Measurements from ENCODE around the gene TMEM63B. TPM values are rescaled to one million over a fixed set of nuclear protein-coding genes. Genes with fewer than 3 reads are reported as not detected.
A peak's percentile ranks its signal among the peaks of the same experiment; 100 is the strongest.

The TMEM63B gene
- total and polyA plus RNA-seq, 9 of the 15 experiments (the other 6 are each of a cell fraction or from before 2014, with no cell fraction given), result 0.14 to 39.4 (median 14.4) TPM

DNA sequence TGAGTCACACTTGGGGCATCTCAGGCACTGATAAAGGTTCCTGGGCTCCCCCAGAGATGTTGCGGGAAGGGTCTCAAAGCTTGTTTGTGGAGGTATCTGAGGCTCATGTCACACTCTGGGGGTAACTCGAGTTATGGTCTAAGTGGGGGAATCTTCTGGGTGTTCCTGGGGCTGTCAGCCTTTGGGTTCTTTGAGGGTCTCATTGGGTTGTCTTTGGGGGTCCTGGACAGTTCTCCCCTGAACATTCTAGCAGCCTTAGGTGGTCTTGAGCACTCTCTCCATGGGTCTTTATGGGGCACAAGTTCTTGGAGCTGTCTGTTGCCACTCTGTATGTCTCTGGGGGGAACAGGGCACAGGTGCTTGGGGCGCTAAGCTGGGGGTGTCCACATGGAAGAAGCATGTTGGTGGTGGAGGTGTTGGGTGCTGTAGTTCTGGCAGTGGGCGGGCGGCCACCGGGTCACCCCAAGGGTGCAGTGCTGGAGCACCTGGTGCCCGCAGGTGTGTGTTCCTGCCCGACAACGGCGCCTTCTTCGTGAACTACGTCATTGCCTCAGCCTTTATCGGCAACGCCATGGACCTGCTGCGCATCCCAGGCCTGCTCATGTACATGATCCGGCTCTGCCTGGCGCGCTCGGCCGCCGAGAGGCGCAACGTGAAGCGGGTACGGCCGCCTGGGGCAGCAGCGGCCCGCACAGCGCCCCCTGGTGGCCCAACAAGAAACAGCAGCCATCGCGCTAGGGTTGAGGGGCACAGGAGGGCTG lies 24.2 kb downstream of the TMEM63B start (continued):
- TF ChIP-seq, protein P1, sequence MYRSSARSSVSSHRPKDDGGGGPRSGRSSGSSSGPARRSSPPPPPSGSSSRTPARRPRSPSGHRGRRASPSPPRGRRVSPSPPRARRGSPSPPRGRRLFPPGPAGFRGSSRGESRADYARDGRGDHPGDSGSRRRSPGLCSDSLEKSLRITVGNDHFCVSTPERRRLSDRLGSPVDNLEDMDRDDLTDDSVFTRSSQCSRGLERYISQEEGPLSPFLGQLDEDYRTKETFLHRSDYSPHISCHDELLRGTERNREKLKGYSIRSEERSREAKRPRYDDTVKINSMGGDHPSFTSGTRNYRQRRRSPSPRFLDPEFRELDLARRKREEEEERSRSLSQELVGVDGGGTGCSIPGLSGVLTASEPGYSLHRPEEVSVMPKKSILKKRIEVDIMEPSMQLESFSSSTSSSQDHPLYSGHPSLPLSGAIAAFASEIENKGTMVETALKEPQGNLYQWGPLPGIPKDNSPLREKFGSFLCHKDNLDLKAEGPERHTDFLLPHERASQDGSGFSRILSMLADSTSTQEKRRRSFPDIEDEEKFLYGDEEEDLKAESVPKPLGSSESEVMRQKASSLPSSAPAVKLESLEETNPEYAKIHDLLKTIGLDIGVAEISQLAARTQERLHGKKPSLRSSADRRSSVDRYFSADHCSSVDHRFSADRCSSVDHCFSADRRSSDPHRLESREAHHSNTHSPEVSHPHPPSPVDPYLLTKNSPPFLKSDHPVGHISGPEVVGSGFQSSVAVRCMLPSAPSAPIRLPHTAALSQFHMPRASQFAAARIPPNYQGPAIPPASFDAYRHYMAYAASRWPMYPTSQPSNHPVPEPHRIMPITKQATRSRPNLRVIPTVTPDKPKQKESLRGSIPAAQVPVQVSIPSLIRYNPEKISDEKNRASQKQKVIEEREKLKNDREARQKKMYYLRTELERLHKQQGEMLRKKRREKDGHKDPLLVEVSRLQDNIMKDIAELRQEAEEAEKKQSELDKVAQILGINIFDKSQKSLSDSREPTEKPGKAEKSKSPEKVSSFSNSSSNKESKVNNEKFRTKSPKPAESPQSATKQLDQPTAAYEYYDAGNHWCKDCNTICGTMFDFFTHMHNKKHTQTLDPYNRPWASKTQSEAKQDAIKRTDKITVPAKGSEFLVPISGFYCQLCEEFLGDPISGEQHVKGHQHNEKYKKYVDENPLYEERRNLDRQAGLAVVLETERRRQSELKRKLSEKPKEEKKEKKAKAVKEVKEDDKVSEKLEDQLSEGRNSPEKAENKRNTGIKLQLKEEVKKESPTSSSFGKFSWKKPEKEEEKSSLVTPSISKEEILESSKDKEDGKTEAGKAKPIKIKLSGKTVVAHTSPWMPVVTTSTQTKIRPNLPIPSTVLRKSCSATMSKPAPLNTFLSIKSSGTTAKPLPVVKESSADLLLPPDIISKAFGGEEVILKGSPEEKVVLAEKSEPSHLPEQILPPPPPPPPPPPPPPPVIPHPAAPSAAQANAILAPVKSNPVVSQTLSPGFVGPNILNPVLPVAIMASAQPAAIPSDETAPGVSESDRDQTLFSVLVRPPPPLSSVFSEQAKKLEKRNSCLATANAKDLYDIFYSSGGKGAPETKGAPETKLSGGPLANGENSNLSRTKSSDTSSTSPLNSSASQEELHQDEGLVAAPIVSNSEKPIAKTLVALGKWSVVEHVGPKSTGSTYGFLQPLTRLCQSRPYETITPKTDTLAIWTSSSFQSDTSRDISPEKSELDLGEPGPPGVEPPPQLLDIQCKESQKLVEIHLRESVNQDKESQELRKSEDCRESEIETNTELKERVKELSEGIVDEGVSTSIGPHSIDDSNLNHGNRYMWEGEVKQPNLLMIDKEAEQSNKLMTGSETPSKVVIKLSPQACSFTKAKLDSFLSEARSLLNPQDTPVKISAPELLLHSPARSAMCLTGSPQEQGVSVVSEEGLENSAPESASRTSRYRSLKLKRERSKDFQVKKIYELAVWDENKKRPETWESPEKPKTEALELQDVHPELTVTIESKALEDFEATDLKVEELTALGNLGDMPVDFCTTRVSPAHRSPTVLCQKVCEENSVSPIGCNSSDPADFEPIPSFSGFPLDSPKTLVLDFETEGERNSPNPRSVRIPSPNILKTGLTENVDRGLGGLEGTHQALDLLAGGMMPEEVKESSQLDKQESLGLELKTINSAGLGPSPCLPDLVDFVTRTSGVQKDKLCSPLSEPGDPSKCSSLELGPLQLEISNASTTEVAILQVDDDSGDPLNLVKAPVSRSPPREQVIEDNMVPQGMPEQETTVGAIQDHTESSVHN (IDR thresholded peaks at IDR 0.05; ENCODE audit: borderline replicate concordance in 1 of 2, low read depth in 1 of 2), result no peak
- TF ChIP-seq, protein P2, sequence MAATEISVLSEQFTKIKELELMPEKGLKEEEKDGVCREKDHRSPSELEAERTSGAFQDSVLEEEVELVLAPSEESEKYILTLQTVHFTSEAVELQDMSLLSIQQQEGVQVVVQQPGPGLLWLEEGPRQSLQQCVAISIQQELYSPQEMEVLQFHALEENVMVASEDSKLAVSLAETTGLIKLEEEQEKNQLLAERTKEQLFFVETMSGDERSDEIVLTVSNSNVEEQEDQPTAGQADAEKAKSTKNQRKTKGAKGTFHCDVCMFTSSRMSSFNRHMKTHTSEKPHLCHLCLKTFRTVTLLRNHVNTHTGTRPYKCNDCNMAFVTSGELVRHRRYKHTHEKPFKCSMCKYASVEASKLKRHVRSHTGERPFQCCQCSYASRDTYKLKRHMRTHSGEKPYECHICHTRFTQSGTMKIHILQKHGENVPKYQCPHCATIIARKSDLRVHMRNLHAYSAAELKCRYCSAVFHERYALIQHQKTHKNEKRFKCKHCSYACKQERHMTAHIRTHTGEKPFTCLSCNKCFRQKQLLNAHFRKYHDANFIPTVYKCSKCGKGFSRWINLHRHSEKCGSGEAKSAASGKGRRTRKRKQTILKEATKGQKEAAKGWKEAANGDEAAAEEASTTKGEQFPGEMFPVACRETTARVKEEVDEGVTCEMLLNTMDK (IDR thresholded peaks at IDR 0.05; ENCODE audit: borderline replicate concordance, insufficient read depth, low read depth, low read length, poor library complexity, severe bottlenecking), result peak; percentile 99
- peak; percentile 20; the same call in 1 of the 2 replicates for TF ChIP-seq TEAD4 (IDR thresholded peaks at IDR 0.05; ENCODE audit: low read length)
- no peak for TF ChIP-seq TEAD4 (CRISPR knock-in tag; IDR thresholded peaks at IDR 0.05; ENCODE audit: borderline replicate concordance)
- peak; percentile 88 for TF ChIP-seq HNRNPL (IDR thresholded peaks at IDR 0.05; ENCODE audit: low read depth, low read length)
- no peak for TF ChIP-seq CBX2 (IDR thresholded peaks at IDR 0.05; ENCODE audit: insufficient read depth, low read length, poor library complexity, severe bottlenecking)
- TF ChIP-seq, protein P3, sequence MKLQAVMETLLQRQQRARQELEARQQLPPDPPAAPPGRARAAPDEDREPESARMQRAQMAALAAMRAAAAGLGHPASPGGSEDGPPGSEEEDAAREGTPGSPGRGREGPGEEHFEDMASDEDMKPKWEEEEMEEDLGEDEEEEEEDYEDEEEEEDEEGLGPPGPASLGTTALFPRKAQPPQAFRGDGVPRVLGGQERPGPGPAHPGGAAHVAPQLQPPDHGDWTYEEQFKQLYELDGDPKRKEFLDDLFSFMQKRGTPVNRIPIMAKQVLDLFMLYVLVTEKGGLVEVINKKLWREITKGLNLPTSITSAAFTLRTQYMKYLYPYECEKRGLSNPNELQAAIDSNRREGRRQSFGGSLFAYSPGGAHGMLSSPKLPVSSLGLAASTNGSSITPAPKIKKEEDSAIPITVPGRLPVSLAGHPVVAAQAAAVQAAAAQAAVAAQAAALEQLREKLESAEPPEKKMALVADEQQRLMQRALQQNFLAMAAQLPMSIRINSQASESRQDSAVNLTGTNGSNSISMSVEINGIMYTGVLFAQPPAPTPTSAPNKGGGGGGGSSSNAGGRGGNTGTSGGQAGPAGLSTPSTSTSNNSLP (IDR thresholded peaks at IDR 0.05; ENCODE audit: borderline replicate concordance, low read depth, low read length), result peak; percentile 31; the same call in 1 of the 2 replicates
- TF ChIP-seq, protein P4, sequence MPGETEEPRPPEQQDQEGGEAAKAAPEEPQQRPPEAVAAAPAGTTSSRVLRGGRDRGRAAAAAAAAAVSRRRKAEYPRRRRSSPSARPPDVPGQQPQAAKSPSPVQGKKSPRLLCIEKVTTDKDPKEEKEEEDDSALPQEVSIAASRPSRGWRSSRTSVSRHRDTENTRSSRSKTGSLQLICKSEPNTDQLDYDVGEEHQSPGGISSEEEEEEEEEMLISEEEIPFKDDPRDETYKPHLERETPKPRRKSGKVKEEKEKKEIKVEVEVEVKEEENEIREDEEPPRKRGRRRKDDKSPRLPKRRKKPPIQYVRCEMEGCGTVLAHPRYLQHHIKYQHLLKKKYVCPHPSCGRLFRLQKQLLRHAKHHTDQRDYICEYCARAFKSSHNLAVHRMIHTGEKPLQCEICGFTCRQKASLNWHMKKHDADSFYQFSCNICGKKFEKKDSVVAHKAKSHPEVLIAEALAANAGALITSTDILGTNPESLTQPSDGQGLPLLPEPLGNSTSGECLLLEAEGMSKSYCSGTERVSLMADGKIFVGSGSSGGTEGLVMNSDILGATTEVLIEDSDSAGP (CRISPR knock-in tag; IDR thresholded peaks at IDR 0.05), result no peak
